AG09309 (cell line): ENCODE results near the gene PPP5C.
"Not testable (repeated sequence)": the region's sequence is repeated elsewhere in the genome, so short reads cannot be mapped to it uniquely, and the experiment has no call there.

Experiments
- DNase-seq: peaks from one replicate; pipeline ENCODE4 v3.0.0-alpha.2; 2010; ENCODE audit warnings: low read depth
- H3K4me3 ChIP-seq: 2 replicates; pipeline ENCODE4 v1.5.1; 2011; ENCODE audit warnings: mild to moderate bottlenecking, low read depth, low read length, moderate library complexity; ENCODE audit not compliant: control insufficient read depth
- TF ChIP-seq, protein P1 (sequence below): IDR thresholded peaks from 2 replicates; pipeline ENCODE4 v1.5.1; 2011; ENCODE audit warnings: mild to moderate bottlenecking, low read depth, low read length, inconsistent platforms; ENCODE audit not compliant: insufficient read depth, control insufficient read depth; ENCODE audit errors: missing control alignments

Gene PPP5C

DNA sequence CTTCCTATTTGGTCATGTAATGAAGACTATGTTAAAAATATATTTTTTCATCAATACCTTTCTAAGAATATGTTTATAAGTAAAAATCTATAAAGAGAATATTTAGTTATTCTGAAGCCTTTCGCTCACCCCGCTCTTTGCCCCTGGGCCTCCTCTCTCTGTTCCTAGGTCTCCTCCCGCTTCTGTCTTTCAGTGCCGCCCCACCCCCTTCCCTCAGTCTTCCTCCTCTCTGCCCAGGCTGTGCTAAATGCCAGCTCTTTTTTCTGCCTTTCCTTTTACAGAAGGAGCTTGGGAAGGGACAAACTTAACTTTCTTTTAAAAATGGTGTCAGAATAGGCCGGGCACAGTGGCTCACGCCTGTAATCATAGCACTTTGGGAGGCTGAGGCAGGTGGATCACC, 27.3 kb upstream of the PPP5C start:
- DNase-seq = no peak
- TF ChIP-seq, protein P1, sequence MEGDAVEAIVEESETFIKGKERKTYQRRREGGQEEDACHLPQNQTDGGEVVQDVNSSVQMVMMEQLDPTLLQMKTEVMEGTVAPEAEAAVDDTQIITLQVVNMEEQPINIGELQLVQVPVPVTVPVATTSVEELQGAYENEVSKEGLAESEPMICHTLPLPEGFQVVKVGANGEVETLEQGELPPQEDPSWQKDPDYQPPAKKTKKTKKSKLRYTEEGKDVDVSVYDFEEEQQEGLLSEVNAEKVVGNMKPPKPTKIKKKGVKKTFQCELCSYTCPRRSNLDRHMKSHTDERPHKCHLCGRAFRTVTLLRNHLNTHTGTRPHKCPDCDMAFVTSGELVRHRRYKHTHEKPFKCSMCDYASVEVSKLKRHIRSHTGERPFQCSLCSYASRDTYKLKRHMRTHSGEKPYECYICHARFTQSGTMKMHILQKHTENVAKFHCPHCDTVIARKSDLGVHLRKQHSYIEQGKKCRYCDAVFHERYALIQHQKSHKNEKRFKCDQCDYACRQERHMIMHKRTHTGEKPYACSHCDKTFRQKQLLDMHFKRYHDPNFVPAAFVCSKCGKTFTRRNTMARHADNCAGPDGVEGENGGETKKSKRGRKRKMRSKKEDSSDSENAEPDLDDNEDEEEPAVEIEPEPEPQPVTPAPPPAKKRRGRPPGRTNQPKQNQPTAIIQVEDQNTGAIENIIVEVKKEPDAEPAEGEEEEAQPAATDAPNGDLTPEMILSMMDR = no peak
- H3K4me3 ChIP-seq = no peak overlapping the region

DNA sequence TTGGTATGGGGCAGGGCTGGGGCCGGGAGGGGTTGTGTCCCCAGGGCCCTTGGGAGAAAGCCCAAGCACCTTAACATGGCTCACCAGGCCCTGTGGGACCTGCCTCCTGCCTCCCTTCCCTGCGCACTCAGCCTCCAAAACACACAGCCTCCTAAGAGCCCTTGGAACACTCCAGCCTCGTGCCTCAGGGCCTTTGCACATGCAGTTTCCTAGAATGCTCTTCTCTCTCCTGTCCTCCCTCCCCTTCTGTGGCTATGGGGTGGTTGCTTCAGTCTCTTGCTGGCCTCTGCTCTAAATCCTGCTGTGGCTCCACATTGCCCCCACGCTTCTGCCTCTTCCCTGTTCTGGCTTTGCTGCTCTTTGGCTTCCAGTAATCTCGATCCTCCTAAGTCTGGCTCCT, 26.3 kb upstream of the PPP5C start:
- TF ChIP-seq, protein P1 = no peak
- no peak overlapping the region for H3K4me3 ChIP-seq
- DNase-seq = no peak

DNA sequence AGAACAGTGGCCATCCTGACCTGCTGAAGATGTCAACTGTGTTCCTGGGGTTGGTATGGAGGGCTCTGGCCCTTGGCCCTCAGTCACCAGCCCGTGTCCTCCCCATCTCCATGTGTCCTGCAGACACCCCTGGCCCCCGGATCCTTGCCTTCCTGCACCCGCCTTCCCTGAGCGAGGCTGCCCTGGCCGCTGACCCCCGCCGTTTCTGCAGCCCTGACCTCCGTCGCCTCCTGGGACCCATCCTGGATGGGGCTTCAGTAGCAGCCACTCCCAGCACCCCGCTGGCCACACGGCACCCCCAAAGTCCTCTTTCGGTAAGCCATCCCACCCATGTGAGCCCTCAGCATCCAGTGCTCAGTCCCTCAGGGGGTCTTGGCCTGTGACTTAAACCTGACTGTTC, 25.2 kb upstream of the PPP5C start:
- DNase-seq = no peak
- no peak overlapping the region for H3K4me3 ChIP-seq
- TF ChIP-seq, protein P1 = no peak

DNA sequence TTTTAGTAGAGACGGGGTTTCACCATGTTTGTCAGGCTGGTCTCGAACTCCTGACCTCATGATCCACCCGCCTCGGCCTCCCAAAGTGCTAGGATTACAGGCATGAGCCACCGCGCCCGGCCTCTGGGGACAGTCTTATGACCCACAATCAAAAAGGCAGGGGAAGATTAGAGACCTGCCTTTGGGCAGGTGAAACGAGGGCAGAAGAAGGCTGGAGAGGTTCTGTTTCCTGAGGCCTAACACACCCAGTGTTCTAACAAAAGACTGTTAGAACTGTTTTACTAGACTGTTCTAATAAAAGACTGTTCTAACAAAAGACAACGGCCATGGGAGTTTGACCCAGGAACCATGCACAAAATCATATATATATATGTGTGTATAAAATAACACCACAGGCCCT, 23.7 kb upstream of the PPP5C start:
- DNase-seq, H3K4me3 ChIP-seq: not testable (repeated sequence)

DNA sequence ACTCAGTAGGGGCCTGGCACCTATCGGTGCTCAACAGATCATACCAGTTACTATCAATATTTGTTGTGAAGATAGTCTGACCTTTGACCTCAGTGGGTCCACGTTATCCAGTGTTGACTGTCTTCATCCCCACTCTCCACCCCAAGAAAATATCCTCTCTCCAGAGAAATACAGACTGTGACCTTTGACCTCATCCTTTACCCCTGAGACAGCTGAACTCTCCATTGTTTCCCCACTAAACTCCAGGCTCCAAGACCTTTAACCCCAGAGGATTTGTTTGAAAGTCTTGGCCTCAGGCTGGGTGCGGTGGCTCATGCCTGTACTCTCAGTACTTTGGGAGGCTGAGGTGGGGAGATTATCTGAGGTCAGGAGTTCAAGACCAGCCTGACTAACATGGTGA, 22.6 kb upstream of the PPP5C start:
- no peak for DNase-seq
- TF ChIP-seq, protein P1 = no peak
- no peak overlapping the region for H3K4me3 ChIP-seq

DNA sequence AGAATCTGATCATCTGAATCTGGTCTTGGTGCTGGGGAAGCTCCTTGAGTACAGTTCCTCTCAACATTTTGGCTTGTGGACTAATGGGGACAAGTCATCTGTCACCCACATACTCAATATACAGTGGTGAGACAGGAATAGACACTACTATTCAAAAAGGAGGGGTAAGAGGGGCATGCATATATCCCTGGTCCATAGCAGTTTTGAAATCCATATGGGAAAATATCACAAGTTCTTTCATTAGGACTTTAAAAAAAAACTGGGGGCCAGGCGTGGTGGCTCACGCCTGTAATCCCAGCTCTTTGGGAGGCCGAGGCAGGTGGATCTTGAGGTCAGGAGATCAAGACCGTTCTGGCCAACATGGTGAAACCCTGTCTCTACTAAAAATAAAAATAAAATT, 20.3 kb upstream of the PPP5C start:
- TF ChIP-seq, protein P1 = no peak
- no peak overlapping the region for H3K4me3 ChIP-seq
- DNase-seq = no peak

DNA sequence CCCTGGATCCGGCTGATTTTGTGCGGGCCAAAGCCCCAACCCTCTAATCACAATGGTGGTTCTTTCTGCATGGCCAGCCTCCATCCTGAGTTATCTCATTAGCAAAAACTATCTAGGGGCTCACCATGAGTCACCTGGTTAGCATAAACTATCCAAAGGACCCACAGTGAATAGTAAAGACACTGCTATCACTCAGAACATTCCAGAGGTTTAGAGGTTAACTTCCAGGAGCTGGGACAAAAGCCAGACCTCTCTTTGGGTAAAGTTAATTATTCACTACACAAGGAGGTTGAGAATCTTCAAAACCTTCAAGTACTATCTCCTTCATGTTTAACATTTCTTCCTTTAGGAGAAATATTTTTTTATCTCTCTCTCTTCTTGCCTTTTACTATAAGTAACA, 18.8 kb upstream of the PPP5C start:
- H3K4me3 ChIP-seq = no peak overlapping the region
- DNase-seq = no peak
- TF ChIP-seq, protein P1 = no peak
